HFF-Myc (cell line): ENCODE measurements around the gene EPDR1.
A peak's percentile ranks its signal among the peaks of the same experiment; 100 is the strongest.

Experiments
- DNase-seq: peaks from one replicate; pipeline ENCODE4 v3.0.0-alpha.2; 2011; ENCODE audit warnings: low read depth; ENCODE audit errors: extremely low read depth
- H3K4me3 ChIP-seq: replicated peaks from 2 replicates; pipeline ENCODE4 v1.5.1; 2011; ENCODE audit warnings: low read depth, mild to moderate bottlenecking, control low read depth, low read length
- CTCF ChIP-seq: IDR thresholded peaks from 2 replicates; pipeline ENCODE4 v1.5.1; 2012; ENCODE audit warnings: mild to moderate bottlenecking, low read depth, low read length, control low read depth; ENCODE audit errors: missing control alignments

Gene EPDR1

GRCh38 chr7:37901890-37902524 is 18.4 kb upstream of the EPDR1 start:
- no peak for DNase-seq

GRCh38 chr7:37908221-37908788 is 12.1 kb upstream of the EPDR1 start:
- DNase-seq, result no peak
- TF ChIP-seq CTCF, result no peak
- no peak overlapping the region for H3K4me3 ChIP-seq

More at GRCh38 chr7:37901890-37902524, 18.4 kb upstream of the EPDR1 start:
- no peak for TF ChIP-seq CTCF
- no peak overlapping the region for H3K4me3 ChIP-seq

GRCh38 chr7:37912756-37913155 is 7.7 kb upstream of the EPDR1 start:
- no peak for TF ChIP-seq CTCF
- no peak overlapping the region for H3K4me3 ChIP-seq
- no peak for DNase-seq

GRCh38 chr7:37915438-37915837 is 5.0 kb upstream of the EPDR1 start:
- no peak for DNase-seq
- H3K4me3 ChIP-seq, result no peak overlapping the region
- TF ChIP-seq CTCF, result no peak

GRCh38 chr7:37916017-37916672 is 4.3 kb upstream of the EPDR1 start:
- no peak overlapping the region for H3K4me3 ChIP-seq
- no peak for TF ChIP-seq CTCF
- no peak for DNase-seq

- H3K4me3 ChIP-seq, result no peak within 1 kb of the TSS
- TF ChIP-seq CTCF, result peak; percentile 58
- no peak for DNase-seq
Measured at GRCh38 chr7:37916673-37917660, 3.5 kb upstream of the EPDR1 start, which contains the start of gene SFRP4. Gene SFRP4 (minus strand): TSS chr7:37916817. CDS start chr7:37916537, 280 bp downstream.
